SK-N-MC (cell line): ENCODE results near the gene SULF2.

Source experiments
- DNase-seq: peaks from one replicate; pipeline ENCODE4 v3.0.0-alpha.2; 2011; ENCODE audit warnings: low read depth, low spot score
- H3K27ac ChIP-seq: fragments of 200-600 bp; sonication (generic); 2 replicates; pipeline ENCODE4 v1.5.1; 2016; ENCODE audit warnings: mixed run types
- H3K36me3 ChIP-seq: fragments of 200-600 bp; sonication (generic); 2 replicates; pipeline ENCODE4 v1.6.1; 2017; ENCODE audit warnings: antibody characterized with exemption, low read length, mixed read lengths; ENCODE audit not compliant: insufficient read depth
- H3K4me3 ChIP-seq: fragments of 200-600 bp; sonication (generic); 2 replicates; pipeline ENCODE4 v1.5.1; 2016
- H3K9ac ChIP-seq: fragments of 200-600 bp; sonication (generic); 2 replicates; pipeline ENCODE4 v1.8.0; 2017; ENCODE audit warnings: mixed run types, mixed read lengths; ENCODE audit not compliant: insufficient read length
- H3K9me3 ChIP-seq: fragments of 200-600 bp; sonication (generic); 2 replicates; pipeline ENCODE4 v1.6.1; 2017; ENCODE audit warnings: low read depth, mild to moderate bottlenecking, antibody characterized with exemption, low read length, moderate library complexity, mixed read lengths
- EZH2 ChIP-seq: fragments of 200-600 bp; sonication (generic); IDR thresholded peaks from one replicate; pipeline ENCODE4 v1.6.1; 2017; ENCODE audit warnings: antibody characterized with exemption
- FOXP2 ChIP-seq: optimal IDR thresholded peaks from 2 replicates; pipeline ENCODE3; 2011; ENCODE audit warnings: mild to moderate bottlenecking, moderate library complexity; ENCODE audit not compliant: insufficient read depth; ENCODE audit errors: extremely low read length, control extremely low read depth
- POLR2AphosphoS5 ChIP-seq: IDR thresholded peaks from 2 replicates; pipeline ENCODE4 v1.6.1; 2012; ENCODE audit warnings: mild to moderate bottlenecking, low read depth, low read length, borderline replicate concordance

The SULF2 gene

GRCh38 chr20:47818016-47818415 is 32.7 kb upstream of the SULF2 start:
- no peak for DNase-seq
- no peaks in the 10 kb centered on the region for H3K36me3 ChIP-seq
- no peak overlapping the region for H3K27ac ChIP-seq
- H3K9me3 ChIP-seq = no peaks in the 10 kb centered on the region
- no peak overlapping the region for H3K4me3 ChIP-seq
- H3K9ac ChIP-seq = no peak overlapping the region
- no peak for TF ChIP-seq POLR2AphosphoS5
- TF ChIP-seq FOXP2 = no peak
- TF ChIP-seq EZH2 = no peak

GRCh38 chr20:47817573-47817972 is 32.3 kb upstream of the SULF2 start:
- H3K9me3 ChIP-seq = no peaks in the 10 kb centered on the region
- H3K4me3 ChIP-seq = no peak overlapping the region
- H3K27ac ChIP-seq = no peak overlapping the region
- H3K36me3 ChIP-seq = no peaks in the 10 kb centered on the region
- H3K9ac ChIP-seq = no peak overlapping the region
- no peak for DNase-seq
- TF ChIP-seq EZH2 (no peak), FOXP2 (no peak), POLR2AphosphoS5 (no peak)

- Histone ChIP-seq H3K4me3 (no peak overlapping the region), H3K36me3 (no peaks in the 10 kb centered on the region), H3K9me3 (no peaks in the 10 kb centered on the region), H3K27ac (no peak overlapping the region), H3K9ac (no peak overlapping the region)
- TF ChIP-seq POLR2AphosphoS5 (no peak), EZH2 (no peak), FOXP2 (no peak)
- DNase-seq = no peak
These were observed 31.5 kb upstream of the SULF2 start for GRCh38 chr20:47816487-47817451.

GRCh38 chr20:47815866-47816265 is 30.6 kb upstream of the SULF2 start:
- TF ChIP-seq EZH2 = no peak
- TF ChIP-seq POLR2AphosphoS5 = no peak
- TF ChIP-seq FOXP2 = no peak
- no peak overlapping the region for H3K4me3 ChIP-seq
- no peak overlapping the region for H3K9ac ChIP-seq
- no peak for DNase-seq
- H3K9me3 ChIP-seq = no peaks in the 10 kb centered on the region
- no peaks in the 10 kb centered on the region for H3K36me3 ChIP-seq
- H3K27ac ChIP-seq = no peak overlapping the region

- Histone ChIP-seq H3K9ac (no peak overlapping the region), H3K4me3 (no peak overlapping the region), H3K27ac (no peak overlapping the region), H3K36me3 (no peaks in the 10 kb centered on the region), H3K9me3 (no peaks in the 10 kb centered on the region)
- DNase-seq = no peak
- TF ChIP-seq FOXP2 (no peak), EZH2 (no peak), POLR2AphosphoS5 (no peak)
These were observed 30.1 kb upstream of the SULF2 start for GRCh38 chr20:47815416-47815806.

- no peak for DNase-seq
- no peaks in the 10 kb centered on the region for H3K9me3 ChIP-seq
- no peak overlapping the region for H3K27ac ChIP-seq
- H3K36me3 ChIP-seq = no peaks in the 10 kb centered on the region
- no peak overlapping the region for H3K9ac ChIP-seq
- TF ChIP-seq EZH2 (no peak), FOXP2 (no peak)
- H3K4me3 ChIP-seq = no peak overlapping the region
These were observed 29.5 kb upstream of the SULF2 start for GRCh38 chr20:47814632-47815415.

GRCh38 chr20:47810721-47811347 is 25.6 kb upstream of the SULF2 start:
- H3K9me3 ChIP-seq = no peaks in the 10 kb centered on the region
- no peak for TF ChIP-seq POLR2AphosphoS5
- TF ChIP-seq EZH2 = no peak
- TF ChIP-seq FOXP2 = no peak
- H3K9ac ChIP-seq = no peak overlapping the region
- H3K4me3 ChIP-seq = no peak overlapping the region
- no peak overlapping the region for H3K27ac ChIP-seq
- H3K36me3 ChIP-seq = no peaks in the 10 kb centered on the region
- DNase-seq = no peak

GRCh38 chr20:47810116-47810677 is 24.9 kb upstream of the SULF2 start:
- H3K9me3 ChIP-seq = no peaks in the 10 kb centered on the region
- TF ChIP-seq EZH2 (no peak), FOXP2 (no peak), POLR2AphosphoS5 (no peak)
- DNase-seq = no peak
- no peaks in the 10 kb centered on the region for H3K36me3 ChIP-seq
- H3K27ac ChIP-seq = no peak overlapping the region
- no peak overlapping the region for H3K4me3 ChIP-seq
- no peak overlapping the region for H3K9ac ChIP-seq
